HCT116 (cell line): Measurements from ENCODE around the gene PCDHGB4. TPM values are rescaled to one million over a fixed set of nuclear protein-coding genes. Genes with fewer than 3 reads are reported as not detected.

ENCODE experiments used
- ATAC-seq: fragments of 200-7000 bp; cut with Tn5 transposase; 2 replicates; pipeline ENCODE4 v1.9.1; 2020; ENCODE audit warnings: mild to moderate bottlenecking, moderate library complexity
- BruUV-seq: library from RNA; stranded (reverse); fragments of 400-500 nt; replicated peaks from 2 replicates; lab custom pipeline; 2021; lab: Mats Ljungman, UMichigan
- CTCF ChIA-PET: fragments of 300-600 bp; sonication (Branson Sonifier 250); formaldehyde crosslinking; loops from one replicate; lab custom pipeline; 2021; ENCODE audit warnings: antibody characterized with exemption; lab: Charles Lee
- POLR2A ChIA-PET: fragments of 300-600, 350-600 bp; sonication (Branson Sonifier 250); formaldehyde crosslinking; loops from one replicate; lab custom pipeline; 2021; ENCODE audit warnings: antibody characterized with exemption; lab: Charles Lee
- RAD21 ChIA-PET, 2 experiments: fragments of 300-600 bp; sonication (Branson Sonifier 250); formaldehyde crosslinking; loops; one replicate each; lab custom pipeline; 2023; ENCODE audit warnings: low total read pairs in 2 of 2; ENCODE audit not compliant: uncharacterized antibody in 2 of 2, unreplicated experiment in 2 of 2, low non-redundant PET in 1 of 2; lab: Charles Lee
- DNase-seq: peaks from one replicate; pipeline ENCODE4 v3.0.0-alpha.2; 2010; ENCODE audit warnings: low read depth, low spot score
- H2AFZ ChIP-seq: fragments of 200-600 bp; shearing (Covaris generic), sonication (generic); 2 replicates; pipeline ENCODE4 v1.6.1; 2017; ENCODE audit warnings: low read depth, mixed run types, mixed read lengths, antibody characterized with exemption, low read length; ENCODE audit not compliant: poor library complexity, severe bottlenecking
- H3K27ac ChIP-seq: 2 replicates; pipeline ENCODE4 v1.5.1; 2012; ENCODE audit warnings: low read depth, low read length
- H3K27me3 ChIP-seq: fragments of 200-600 bp; sonication (generic); 2 replicates; pipeline ENCODE4 v1.6.1; 2016; ENCODE audit warnings: mixed run types, low read length, mixed read lengths; ENCODE audit not compliant: insufficient read depth
- H3K36me3 ChIP-seq, 2 experiments: fragments of 200-500 bp in 1 of 2; fragments of 200-600 bp in 1 of 2; sonication (Bioruptor generic) in 1 of 2; sonication (generic) in 1 of 2; 2 replicates each; pipeline versions ENCODE4 v1.5.1 to v1.6.1; 2014 to 2016; ENCODE audit warnings: low read length in 2 of 2, inconsistent platforms in 1 of 2, mixed read lengths in 1 of 2, mixed run types in 1 of 2; ENCODE audit not compliant: insufficient read depth in 2 of 2, control insufficient read depth in 1 of 2
- H3K4me1 ChIP-seq, 2 experiments: fragments of 200-600 bp in 1 of 2; sonication (generic) in 1 of 2; 2 replicates each; pipeline versions ENCODE4 v1.5.1 to v1.6.1; 2012 to 2017; ENCODE audit warnings: low read length in 2 of 2, inconsistent platforms in 1 of 2, mild to moderate bottlenecking in 1 of 2, mixed read lengths in 1 of 2, mixed run types in 1 of 2, moderate library complexity in 1 of 2; ENCODE audit not compliant: insufficient read depth in 2 of 2, control insufficient read depth in 1 of 2
- H3K4me2 ChIP-seq: fragments of 200-600 bp; sonication (generic); 2 replicates; pipeline ENCODE4 v1.6.1; 2017; ENCODE audit warnings: mixed run types, low read length, mixed read lengths
- H3K4me3 ChIP-seq, 2 experiments: fragments of 200-600 bp in 1 of 2; sonication (generic) in 1 of 2; replicated peaks in 1 of 2; 2 replicates each; pipeline ENCODE4 v1.5.1; 2011 to 2016; ENCODE audit warnings: low read length in 2 of 2, control low read depth in 1 of 2, low read depth in 1 of 2, mild to moderate bottlenecking in 1 of 2, mixed read lengths in 1 of 2, mixed run types in 1 of 2
- H3K79me2 ChIP-seq: fragments of 200-600 bp; sonication (generic); 2 replicates; pipeline ENCODE4 v1.6.1; 2017; ENCODE audit warnings: mild to moderate bottlenecking, mixed run types, low read length, moderate library complexity, mixed read lengths; ENCODE audit not compliant: insufficient read depth
- H3K9ac ChIP-seq: fragments of 200-600 bp; sonication (generic); 2 replicates; pipeline ENCODE4 v1.6.1; 2016; ENCODE audit warnings: low read length, mixed read lengths
- H3K9me2 ChIP-seq: fragments of 200-600 bp; sonication (generic), shearing (Covaris generic); 2 replicates; pipeline ENCODE4 v1.6.1; 2017; ENCODE audit warnings: mixed run types, mild to moderate bottlenecking, moderate library complexity; ENCODE audit not compliant: insufficient read depth
- H3K9me3 ChIP-seq, 2 experiments: fragments of 200-500 bp in 1 of 2; fragments of 200-600 bp in 1 of 2; sonication (Bioruptor generic) in 1 of 2; sonication (generic) in 1 of 2; 2 replicates each; pipeline ENCODE4 v1.6.1; 2014 to 2017; ENCODE audit warnings: low read length in 2 of 2, mixed read lengths in 2 of 2, inconsistent platforms in 1 of 2, low read depth in 1 of 2, mild to moderate bottlenecking in 1 of 2, mixed run types in 1 of 2, moderate library complexity in 1 of 2; ENCODE audit not compliant: control insufficient read depth in 1 of 2, insufficient read depth in 1 of 2
- H4K20me1 ChIP-seq: fragments of 200-600 bp; sonication (generic), shearing (Covaris generic); 2 replicates; pipeline ENCODE4 v1.6.1; 2017; ENCODE audit warnings: mixed run types, mild to moderate bottlenecking, moderate library complexity; ENCODE audit not compliant: insufficient read depth
- EZH2phosphoT487 ChIP-seq: fragments of 200-600 bp; IDR thresholded peaks from 2 replicates; pipeline ENCODE4 v1.6.1; 2018; ENCODE audit warnings: antibody characterized with exemption, borderline replicate concordance
- SRF ChIP-seq: IDR thresholded peaks from 2 replicates; pipeline ENCODE4 v1.6.1; 2012; ENCODE audit warnings: low read depth
- TCF7L2 ChIP-seq: IDR thresholded peaks from 2 replicates; pipeline ENCODE4 v1.7.0; 2011; ENCODE audit warnings: borderline replicate concordance, inconsistent platforms; ENCODE audit not compliant: insufficient read depth, insufficient read length; ENCODE audit errors: extremely low read depth
- intact Hi-C: fragments of 100-400 bp; cut with micrococcal nuclease; formaldehyde crosslinking; loops from 2 replicates; pipeline ENCODE4 v1.10.0; 2022
- total RNA-seq: library from RNA; stranded (reverse); gene quantifications from one replicate; pipeline ENCODE4 v1.2.1, GENCODE V29; 2021; ENCODE audit not compliant: unreplicated experiment
- TF ChIP-seq, protein P1 (sequence below): IDR thresholded peaks from 2 replicates; pipeline ENCODE4 v1.6.1; 2012
- TF ChIP-seq, protein P2 (sequence below), 3 experiments: fragments of 200-600 bp in 1 of 3; sonication (generic) in 1 of 3; IDR thresholded peaks in 2 of 3; conservative IDR thresholded peaks in 1 of 3; 2 replicates each; pipeline ENCODE4 v1.5.1; 2012 to 2017; ENCODE audit warnings: low read depth in 2 of 3, low read length in 2 of 3, antibody characterized with exemption in 1 of 3, borderline replicate concordance in 1 of 3, control low read depth in 1 of 3, mild to moderate bottlenecking in 1 of 3, mixed read lengths in 1 of 3, mixed run types in 1 of 3, moderate library complexity in 1 of 3; ENCODE audit not compliant: insufficient read depth in 1 of 3

PCDHGB4 gene
- total RNA-seq, 1 experiment from 2014 or later, result not detected

GRCh38 chr5:141421489-141421855 is 34.0 kb downstream of the PCDHGB4 start:
- no peaks in the 10 kb centered on the region for H3K79me2 ChIP-seq
- no peak overlapping the region for H2AFZ ChIP-seq
- no peak for DNase-seq
- no peak overlapping the region for H3K27ac ChIP-seq
- ChIA-PET RAD21 (no interaction called here), CTCF (interaction anchor here (1.0 to 1.9 kb wide), 4 partner anchors 9 to 143 kb away, joined by 5 to 11 read pairs (median 6); partner anchors contain the start of gene PCDHGA10), POLR2A (no interaction called here)
- ATAC-seq, result no peak
- H3K9ac ChIP-seq, result no peak overlapping the region
- TF ChIP-seq EZH2phosphoT487 (no peak), SRF (no peak)
- TF ChIP-seq, protein P1, sequence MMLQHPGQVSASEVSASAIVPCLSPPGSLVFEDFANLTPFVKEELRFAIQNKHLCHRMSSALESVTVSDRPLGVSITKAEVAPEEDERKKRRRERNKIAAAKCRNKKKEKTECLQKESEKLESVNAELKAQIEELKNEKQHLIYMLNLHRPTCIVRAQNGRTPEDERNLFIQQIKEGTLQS, result no peak
- TF ChIP-seq, protein P2, sequence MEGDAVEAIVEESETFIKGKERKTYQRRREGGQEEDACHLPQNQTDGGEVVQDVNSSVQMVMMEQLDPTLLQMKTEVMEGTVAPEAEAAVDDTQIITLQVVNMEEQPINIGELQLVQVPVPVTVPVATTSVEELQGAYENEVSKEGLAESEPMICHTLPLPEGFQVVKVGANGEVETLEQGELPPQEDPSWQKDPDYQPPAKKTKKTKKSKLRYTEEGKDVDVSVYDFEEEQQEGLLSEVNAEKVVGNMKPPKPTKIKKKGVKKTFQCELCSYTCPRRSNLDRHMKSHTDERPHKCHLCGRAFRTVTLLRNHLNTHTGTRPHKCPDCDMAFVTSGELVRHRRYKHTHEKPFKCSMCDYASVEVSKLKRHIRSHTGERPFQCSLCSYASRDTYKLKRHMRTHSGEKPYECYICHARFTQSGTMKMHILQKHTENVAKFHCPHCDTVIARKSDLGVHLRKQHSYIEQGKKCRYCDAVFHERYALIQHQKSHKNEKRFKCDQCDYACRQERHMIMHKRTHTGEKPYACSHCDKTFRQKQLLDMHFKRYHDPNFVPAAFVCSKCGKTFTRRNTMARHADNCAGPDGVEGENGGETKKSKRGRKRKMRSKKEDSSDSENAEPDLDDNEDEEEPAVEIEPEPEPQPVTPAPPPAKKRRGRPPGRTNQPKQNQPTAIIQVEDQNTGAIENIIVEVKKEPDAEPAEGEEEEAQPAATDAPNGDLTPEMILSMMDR (IDR thresholded peaks at IDR 0.05 in 2 of 3, conservative IDR thresholded peaks at IDR 0.05 in 1 of 3; ENCODE audit: borderline replicate concordance in 1 of 3, insufficient read depth in 1 of 3, low read depth in 2 of 3, low read length in 2 of 3), result no peak
- BruUV-seq, result no TSS peak
- peaks cover 4 to 22% of the 10 kb centered on the region in 2 experiments; a peak in 2 of 4 replicates for H3K9me3 ChIP-seq
- H3K9me2 ChIP-seq, result no peaks in the 10 kb centered on the region
- H3K4me2 ChIP-seq, result no peak overlapping the region
- no peaks in the 10 kb centered on the region for H3K27me3 ChIP-seq
- intact Hi-C loops, result no loop called here
- no peaks in the 10 kb centered on the region for H3K36me3 ChIP-seq
- H3K4me1 ChIP-seq, result no peaks in the 10 kb centered on the region
- no peak overlapping the region for H3K4me3 ChIP-seq
- H4K20me1 ChIP-seq, result no peaks in the 10 kb centered on the region

GRCh38 chr5:141422742-141423291 is 35.3 kb downstream of the PCDHGB4 start:
- Histone ChIP-seq H3K27me3 (no peaks in the 10 kb centered on the region), H4K20me1 (no peaks in the 10 kb centered on the region), H3K9me2 (no peaks in the 10 kb centered on the region), H3K4me2 (no peak overlapping the region), H3K9ac (no peak overlapping the region), H2AFZ (no peak overlapping the region), H3K4me3 (no peak overlapping the region), H3K79me2 (no peaks in the 10 kb centered on the region), H3K27ac (no peak overlapping the region), H3K4me1 (no peaks in the 10 kb centered on the region), H3K9me3 (peaks cover 4 to 22% of the 10 kb centered on the region in 2 experiments; a peak in 2 of 4 replicates), H3K36me3 (no peaks in the 10 kb centered on the region)
- DNase-seq (no peak), ATAC-seq (no peak)
- ChIA-PET RAD21 (no interaction called here), POLR2A (no interaction called here), CTCF (no interaction called here)
- no TSS peak for BruUV-seq
- intact Hi-C loops, result no loop called here
- TF ChIP-seq TCF7L2 (no peak), SRF (no peak)
